Measurements from ENCODE around the gene RPGRIP1. TPM values are rescaled to one million over a fixed set of nuclear protein-coding genes. Genes with fewer than 3 reads are reported as not detected.

RPGRIP1 gene
- total RNA-seq, 2 donors from 2014 or later: 0.40 TPM; not detected in 1

Other genes starting within 250 kb of the RPGRIP1 start
- gene TPPP2, start 249.9 kb upstream of the RPGRIP1 start, total RNA-seq: under 1 TPM in 1 of 2 donors, not detected in 1; 0.94 TPM
- gene RNASE13, start 245.3 kb upstream of the RPGRIP1 start, total RNA-seq: not detected
- gene RNASE7, start 237.7 kb upstream of the RPGRIP1 start, total RNA-seq: under 1 TPM; 0.16 to 0.30 TPM
- not detected for gene RNASE8, start 222.3 kb upstream of the RPGRIP1 start, total RNA-seq
- gene ARHGEF40, start 209.8 kb upstream of the RPGRIP1 start, total RNA-seq: 10 to 100 TPM; 49.5 to 66.9 TPM
- gene ZNF219, start 181.4 kb upstream of the RPGRIP1 start, total RNA-seq: 10 to 100 TPM; 44.0 to 79.6 TPM
- gene TMEM253, start 179.0 kb upstream of the RPGRIP1 start, total RNA-seq: 10 to 100 TPM; 28.8 to 48.3 TPM
- gene OR5AU1, start 124.0 kb upstream of the RPGRIP1 start, total RNA-seq: not detected
- gene HNRNPC, start 10.6 kb upstream of the RPGRIP1 start, total RNA-seq: 100 to 1,000 TPM; 363 to 653 TPM
- gene SUPT16H, start 103.9 kb downstream of the RPGRIP1 start, total RNA-seq: 10 to 100 TPM; 43.9 to 71.8 TPM
- gene CHD8, start 176.0 kb downstream of the RPGRIP1 start, total RNA-seq: 10 to 100 TPM; 56.2 to 60.1 TPM
- 10 to 100 TPM; 12.9 to 15.4 TPM for gene RAB2B, start 196.9 kb downstream of the RPGRIP1 start, total RNA-seq
- 10 to 100 TPM; 71.8 to 85.8 TPM for gene TOX4, start 197.1 kb downstream of the RPGRIP1 start, total RNA-seq
- 10 to 100 TPM; 26.5 to 50.1 TPM for gene METTL3, start 231.3 kb downstream of the RPGRIP1 start, total RNA-seq
- gene SALL2, start 246.3 kb downstream of the RPGRIP1 start, total RNA-seq: 1 to 10 TPM; 1.7 to 2.4 TPM

Data from colonic mucosa (tissue), 2 donors.